ENCODE results near the gene CAB39.
"Not testable (repeated sequence)": the region's sequence is repeated elsewhere in the genome, so short reads cannot be mapped to it uniquely, and the experiment has no call there.

Gene CAB39

GRCh38 chr2:230695551-230695950 is 17.1 kb upstream of the CAB39 start:
- H3K4me1 Mint-ChIP-seq, result peaks cover 31% of the 10 kb centered on the region
- ATAC-seq, result no peak
- no peak overlapping the region for H3K27ac Mint-ChIP-seq

GRCh38 chr2:230696670-230697069 is 16.0 kb upstream of the CAB39 start:
- Mint-ChIP-seq H3K27ac (no peak overlapping the region), H3K4me1 (peaks cover 24% of the 10 kb centered on the region), H3K4me3 (no peak overlapping the region), H3K9me3 (no peaks in the 10 kb centered on the region), H3K27me3 (no peaks in the 10 kb centered on the region)
- no peak for DNase-seq
- no peak for ATAC-seq

More at GRCh38 chr2:230695551-230695950, 17.1 kb upstream of the CAB39 start:
- DNase-seq, result no peak
- Mint-ChIP-seq H3K27me3 (no peaks in the 10 kb centered on the region), H3K9me3 (no peaks in the 10 kb centered on the region), H3K4me3 (no peak overlapping the region)

- Mint-ChIP-seq H3K9me3 (peaks cover 3 to 4% of the 10 kb centered on the region in 2 donors), H3K27me3 (no peaks in the 10 kb centered on the region), H3K4me1 (peaks cover 24% of the 10 kb centered on the region), H3K4me3 (no peak overlapping the region), H3K27ac (peak overlapping the region in 1 of 2 donors; percentile 67)
- no peak for DNase-seq
- ATAC-seq, result peak; percentile 60
These were observed 15.0 kb upstream of the CAB39 start for GRCh38 chr2:230697676-230698075.

GRCh38 chr2:230698753-230699152 is 13.9 kb upstream of the CAB39 start:
- H3K4me3 Mint-ChIP-seq, DNase-seq, ATAC-seq, H3K27me3 Mint-ChIP-seq, H3K27ac Mint-ChIP-seq: not testable (repeated sequence)
- Mint-ChIP-seq H3K9me3 (peaks cover 6 to 12% of the 10 kb centered on the region in 2 donors), H3K4me1 (peaks cover 24% of the 10 kb centered on the region)

- ATAC-seq (no peak), DNase-seq (no peak)
- H3K4me1 Mint-ChIP-seq, result peaks cover 15% of the 10 kb centered on the region
- no peaks in the 10 kb centered on the region for H3K27me3 Mint-ChIP-seq
- no peak overlapping the region for H3K4me3 Mint-ChIP-seq
- no peak overlapping the region for H3K27ac Mint-ChIP-seq
- peaks cover 6 to 16% of the 10 kb centered on the region in 2 donors for H3K9me3 Mint-ChIP-seq
These were observed 12.2 kb upstream of the CAB39 start for GRCh38 chr2:230700447-230700846.

GRCh38 chr2:230701308-230701707 is 11.3 kb upstream of the CAB39 start:
- ATAC-seq, result no peak
- Mint-ChIP-seq H3K27ac (no peak overlapping the region), H3K27me3 (no peaks in the 10 kb centered on the region)

GRCh38 chr2:230702457-230702856 is 10.2 kb upstream of the CAB39 start:
- DNase-seq, H3K27me3 Mint-ChIP-seq, H3K27ac Mint-ChIP-seq, H3K4me1 Mint-ChIP-seq, ATAC-seq, H3K4me3 Mint-ChIP-seq: not testable (repeated sequence)
- peaks cover 15 to 23% of the 10 kb centered on the region in 2 donors for H3K9me3 Mint-ChIP-seq

More at GRCh38 chr2:230701308-230701707, 11.3 kb upstream of the CAB39 start:
- Mint-ChIP-seq H3K9me3 (peaks cover 15 to 22% of the 10 kb centered on the region in 2 donors), H3K4me3 (no peak overlapping the region), H3K4me1 (peaks cover 14% of the 10 kb centered on the region)
- DNase-seq, result no peak

- ATAC-seq, result no peak
- H3K27ac Mint-ChIP-seq, result no peak overlapping the region
- H3K4me1 Mint-ChIP-seq, result peaks cover 4% of the 10 kb centered on the region
- H3K4me3 Mint-ChIP-seq, result no peak overlapping the region
- no peaks in the 10 kb centered on the region for H3K27me3 Mint-ChIP-seq
- H3K9me3 Mint-ChIP-seq, result peaks cover 15 to 23% of the 10 kb centered on the region in 2 donors
- no peak for DNase-seq
These were observed 9.1 kb upstream of the CAB39 start for GRCh38 chr2:230703514-230703913.

GRCh38 chr2:230706053-230706521 is 6.6 kb upstream of the CAB39 start:
- Mint-ChIP-seq H3K27me3 (no peaks in the 10 kb centered on the region), H3K4me3 (no peak overlapping the region), H3K9me3 (peaks cover 15 to 23% of the 10 kb centered on the region in 2 donors), H3K4me1 (peaks cover 6% of the 10 kb centered on the region), H3K27ac (no peak overlapping the region)
- DNase-seq (no peak), ATAC-seq (no peak)

- Mint-ChIP-seq H3K4me3 (no peak overlapping the region), H3K9me3 (peaks cover 15 to 23% of the 10 kb centered on the region in 2 donors), H3K27me3 (no peaks in the 10 kb centered on the region), H3K4me1 (peaks cover 15% of the 10 kb centered on the region), H3K27ac (no peak overlapping the region)
- ATAC-seq (no peak), DNase-seq (no peak)
These were observed 5.7 kb upstream of the CAB39 start for GRCh38 chr2:230706966-230707365.

- DNase-seq (no peak), ATAC-seq (no peak)
- peaks cover 9 to 14% of the 10 kb centered on the region in 2 donors for H3K9me3 Mint-ChIP-seq
- H3K4me3 Mint-ChIP-seq, result no peak overlapping the region
- H3K27me3 Mint-ChIP-seq, result no peaks in the 10 kb centered on the region
- H3K4me1 Mint-ChIP-seq, result peaks cover 20% of the 10 kb centered on the region
- H3K27ac Mint-ChIP-seq, result peak overlapping the region in 1 of 2 donors; percentile 15
These were observed 4.4 kb upstream of the CAB39 start for GRCh38 chr2:230708204-230708603.

GRCh38 chr2:230711224-230711623 is 1.4 kb upstream of the CAB39 start:
- Mint-ChIP-seq H3K4me1 (peaks cover 34% of the 10 kb centered on the region), H3K27ac (peak overlapping the region in 1 of 2 donors; percentile 58), H3K4me3 (peak overlapping the region in 1 of 2 donors; percentile 35), H3K9me3 (peaks cover under 1 to 2% of the 10 kb centered on the region in 2 donors), H3K27me3 (no peaks in the 10 kb centered on the region)
- DNase-seq, result no peak
- no peak for ATAC-seq

GRCh38 chr2:230713331-230714135 is 891 bp downstream of the CAB39 start:
- ATAC-seq (peak; percentile 57), DNase-seq (peak; percentile 47 to 57)
- Mint-ChIP-seq H3K4me3 (peak overlapping the region; percentile 96 to 99), H3K9me3 (no peaks in the 10 kb centered on the region), H3K4me1 (peaks cover 52% of the 10 kb centered on the region), H3K27ac (peak overlapping the region; percentile 91 to 95), H3K27me3 (no peaks in the 10 kb centered on the region)

GRCh38 chr2:230714136-230714480 is 1.5 kb downstream of the CAB39 start:
- ATAC-seq (peak; percentile 71), DNase-seq (peak; percentile 38 to 44)
- peaks cover 54% of the 10 kb centered on the region for H3K4me1 Mint-ChIP-seq
- H3K4me3 Mint-ChIP-seq, result peak overlapping the region; percentile 96 to 99
- peak overlapping the region; percentile 91 to 95 for H3K27ac Mint-ChIP-seq
- no peaks in the 10 kb centered on the region for H3K9me3 Mint-ChIP-seq
- H3K27me3 Mint-ChIP-seq, result no peaks in the 10 kb centered on the region

GRCh38 chr2:230715201-230715600 is 2.6 kb downstream of the CAB39 start:
- no peaks in the 10 kb centered on the region for H3K27me3 Mint-ChIP-seq
- no peaks in the 10 kb centered on the region for H3K9me3 Mint-ChIP-seq
- peak overlapping the region in 1 of 2 donors; percentile 94 for H3K27ac Mint-ChIP-seq
- peaks cover 65% of the 10 kb centered on the region for H3K4me1 Mint-ChIP-seq
- H3K4me3 Mint-ChIP-seq, result peak overlapping the region; percentile 78
- ATAC-seq (no peak), DNase-seq (no peak)

GRCh38 chr2:230716588-230716987 is 3.9 kb downstream of the CAB39 start:
- Mint-ChIP-seq H3K27me3 (no peaks in the 10 kb centered on the region), H3K9me3 (no peaks in the 10 kb centered on the region), H3K27ac (no peak overlapping the region), H3K4me3 (peak overlapping the region in 1 of 2 donors; percentile 78), H3K4me1 (peaks cover 74% of the 10 kb centered on the region)
- ATAC-seq (no peak), DNase-seq (no peak)
